AML-193 (cell line): ENCODE data around the gene RAP1GAP.

Experiments used
- DNase-seq, 2 experiments: peaks; one replicate each; lab custom pipeline; 2025; lab: John Stamatoyannopoulos, UW

Gene RAP1GAP

GRCh38 chr1:21608798-21609197 is 60.4 kb downstream of the RAP1GAP start:
- DNase-seq, result no peak

DNA sequence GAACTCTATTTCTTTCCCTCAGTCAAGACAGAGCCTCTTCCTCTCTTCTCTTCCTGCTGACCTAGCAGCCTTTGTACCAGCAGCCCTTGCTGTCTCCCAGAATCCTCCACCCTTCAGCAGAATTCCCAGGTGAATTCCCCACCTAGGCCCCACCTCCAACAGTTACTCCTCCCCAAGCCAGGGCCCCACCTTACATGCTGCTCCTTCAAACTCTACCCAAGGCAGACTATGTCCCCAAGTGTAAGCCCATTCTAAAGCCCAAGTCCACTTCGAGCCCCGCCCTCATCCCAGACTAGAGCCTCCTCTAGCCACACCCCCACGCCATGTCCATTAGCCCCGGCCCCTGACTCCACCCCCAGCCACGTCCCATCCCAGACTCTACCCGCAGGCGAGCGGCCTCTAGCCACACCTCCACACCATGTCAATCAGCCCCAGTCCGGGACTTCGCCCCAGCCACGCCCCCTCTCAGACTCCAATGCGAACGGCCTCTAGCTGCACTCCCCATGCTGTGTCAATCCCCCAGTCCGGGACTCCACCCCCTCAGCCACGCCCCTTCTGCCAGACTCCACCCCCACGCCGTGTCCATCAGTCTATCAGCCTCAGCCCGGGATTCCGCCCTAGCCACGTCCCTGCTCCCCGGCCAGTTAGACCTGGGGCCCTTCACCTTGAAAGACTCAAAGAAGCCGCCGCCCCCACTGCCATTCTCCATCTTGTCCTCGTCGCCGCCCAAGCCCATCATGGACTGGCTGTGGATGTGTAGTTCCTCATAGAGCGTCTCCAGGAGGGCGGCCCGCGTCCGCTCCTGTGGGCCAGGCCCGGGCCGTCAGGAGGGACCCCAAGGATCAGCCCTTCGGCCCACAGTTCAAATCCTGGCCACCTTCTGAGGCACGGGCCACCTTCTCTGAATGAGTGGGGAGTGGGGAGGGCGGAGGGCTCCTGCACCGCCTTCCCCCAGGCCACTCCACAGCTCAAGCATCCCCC is 61.3 kb downstream of the RAP1GAP start:
- no peak for DNase-seq

DNA sequence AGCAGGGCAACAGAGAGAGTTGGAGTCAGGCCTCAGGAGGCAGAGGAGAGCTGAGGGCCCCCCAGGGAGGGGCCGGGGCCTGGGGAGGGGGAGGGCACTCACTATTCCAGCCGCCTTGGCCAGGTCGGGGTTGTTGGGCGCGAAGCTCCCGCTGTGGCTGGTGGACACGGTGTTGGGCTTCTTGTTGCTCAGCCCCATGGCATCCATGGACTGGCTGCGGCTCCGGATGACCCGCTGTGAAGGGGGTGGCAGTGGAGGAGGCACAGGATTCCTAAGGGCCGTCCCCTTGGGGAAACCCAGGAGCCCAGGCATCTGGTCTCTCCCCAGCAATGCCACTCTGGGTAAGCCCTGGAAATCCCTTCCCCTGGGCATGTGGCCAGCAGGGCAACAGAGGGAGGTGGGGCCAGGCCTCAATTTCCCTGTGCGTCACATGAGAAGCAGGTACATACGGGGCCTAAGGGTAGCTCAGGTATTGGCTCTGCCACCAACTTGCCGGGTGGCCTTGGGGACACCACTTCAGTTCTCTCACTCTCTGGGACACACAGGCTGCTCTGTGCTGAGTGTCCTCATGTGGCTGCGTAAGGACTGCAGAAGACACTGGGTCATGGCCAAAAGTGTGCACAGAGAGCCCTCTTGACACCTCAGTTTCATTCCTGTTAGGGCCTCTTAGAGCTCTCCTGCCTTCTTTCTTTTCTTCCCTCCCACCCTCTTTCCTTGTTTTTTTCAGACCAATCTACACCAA is 63.0 kb downstream of the RAP1GAP start:
- no peak for DNase-seq

DNA sequence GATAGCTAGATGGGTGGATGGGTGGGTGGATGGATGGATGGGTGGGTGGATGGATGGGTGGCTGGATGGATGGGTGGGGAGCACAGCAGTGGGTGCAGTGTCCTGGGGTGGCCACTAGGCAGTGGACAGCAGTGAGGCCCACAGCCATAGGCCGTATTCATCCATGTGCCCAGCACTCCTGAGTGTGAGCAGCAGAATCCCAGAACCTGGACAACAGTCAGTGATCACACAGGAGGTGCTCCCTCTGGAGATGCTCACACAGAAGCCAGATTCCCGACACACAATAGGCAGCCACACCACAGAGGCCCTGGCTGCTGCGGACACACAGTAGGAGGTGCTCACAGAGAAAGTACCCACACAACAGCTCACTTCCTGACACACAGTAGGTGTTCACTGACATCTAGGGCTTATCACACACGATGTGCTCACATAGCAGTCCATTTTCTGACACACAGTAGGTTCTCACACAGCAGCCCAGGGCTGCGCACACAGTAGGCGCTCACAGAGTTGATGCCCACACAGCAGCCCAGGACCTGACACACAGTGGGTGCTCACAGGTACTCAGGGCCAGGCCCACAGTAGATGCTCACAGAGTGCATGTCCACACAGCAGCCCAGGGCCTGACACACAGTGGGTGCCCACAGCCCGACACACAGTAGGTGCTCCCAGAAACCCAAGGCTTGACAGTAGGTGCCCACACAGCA is 64.0 kb downstream of the RAP1GAP start:
- DNase-seq, result no peak

GRCh38 chr1:21604208-21604957 is 64.8 kb downstream of the RAP1GAP start:
- DNase-seq, result no peak

GRCh38 chr1:21603177-21604138 is 65.7 kb downstream of the RAP1GAP start:
- no peak for DNase-seq

DNA sequence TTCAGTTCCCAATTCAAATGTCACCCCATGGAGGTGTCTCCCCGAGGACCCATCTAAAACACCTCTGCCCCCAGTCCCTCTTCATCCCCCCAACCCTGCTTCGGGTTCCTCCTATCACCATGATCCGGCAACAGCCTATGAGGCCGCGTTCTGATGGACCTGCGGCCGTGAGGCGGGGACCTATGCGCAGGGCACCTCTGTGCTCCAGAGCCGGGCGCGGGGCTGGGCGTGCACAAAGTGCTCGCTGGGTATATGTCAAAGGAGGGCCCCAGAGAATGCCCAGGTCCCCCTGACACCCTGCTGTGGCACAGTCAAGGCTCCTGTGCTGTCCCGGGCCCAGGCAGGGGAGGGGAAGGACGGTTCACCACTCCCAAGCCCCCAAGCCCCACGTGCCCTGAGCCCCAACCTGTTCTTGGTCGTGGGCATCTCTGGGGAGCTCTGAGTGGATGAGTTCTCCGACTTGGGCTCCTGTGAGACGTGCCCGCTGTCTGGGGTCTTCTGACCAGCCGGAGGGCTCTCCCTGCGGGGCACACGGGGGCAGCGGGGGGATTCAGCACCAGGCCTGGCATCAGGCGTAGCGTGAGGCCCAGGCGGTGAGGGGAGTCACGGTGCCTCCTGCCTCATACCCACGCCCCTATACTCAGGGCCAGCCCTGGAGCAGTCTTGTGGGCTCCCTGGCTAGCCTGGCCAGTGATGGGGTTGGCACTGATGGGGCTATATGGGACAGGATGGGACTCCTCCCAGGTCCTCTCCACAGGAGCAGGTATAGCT is 67.7 kb downstream of the RAP1GAP start:
- DNase-seq, result no peak

DNA sequence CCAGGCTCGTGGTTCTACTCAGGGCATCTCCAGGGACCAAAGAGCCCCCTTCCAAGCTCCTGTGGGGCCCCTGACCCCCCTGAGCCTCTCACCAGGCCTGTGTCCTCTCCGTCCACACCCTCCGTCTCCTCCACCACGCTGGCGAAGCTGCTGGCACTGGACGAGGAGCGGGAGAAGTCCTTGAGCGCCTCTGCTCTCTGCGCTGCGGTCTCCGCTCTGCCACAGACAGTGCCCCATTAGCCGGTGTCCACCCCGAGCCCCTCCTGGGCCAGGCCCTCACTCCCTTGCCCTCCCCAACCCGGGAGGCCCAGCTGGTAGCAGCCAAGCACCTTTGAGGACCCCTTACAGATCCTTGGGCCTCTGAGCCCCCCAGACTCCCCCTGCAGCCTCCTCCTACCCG is 69.8 kb downstream of the RAP1GAP start:
- no peak for DNase-seq

- DNase-seq, result no peak
These were observed 70.3 kb downstream of the RAP1GAP start for GRCh38 chr1:21598904-21599303.

- DNase-seq, result no peak
These were observed 70.7 kb downstream of the RAP1GAP start for GRCh38 chr1:21598417-21598816.

DNA sequence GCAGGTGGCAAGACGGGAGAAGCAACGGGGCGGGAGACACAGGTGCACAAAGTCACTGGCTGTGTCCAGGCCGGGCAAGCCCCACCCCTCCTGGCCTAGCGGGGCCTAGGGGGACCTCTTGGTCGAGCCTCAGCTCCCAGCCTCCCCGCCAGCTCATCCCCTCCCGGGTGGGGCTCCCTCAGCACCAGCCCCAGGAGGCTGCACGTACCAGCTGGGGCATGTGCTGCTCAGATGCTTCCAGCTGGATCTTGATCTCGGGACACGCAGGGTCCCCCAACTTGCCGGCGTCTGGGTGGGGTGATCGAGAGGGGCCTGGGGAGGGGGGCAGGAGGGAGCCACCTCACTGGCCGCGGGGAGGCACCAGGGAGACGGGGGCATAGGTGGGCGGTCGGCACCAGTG is 71.4 kb downstream of the RAP1GAP start:
- no peak for DNase-seq

- DNase-seq, result no peak
These were observed 72.5 kb downstream of the RAP1GAP start for GRCh38 chr1:21596628-21597027.

GRCh38 chr1:21596174-21596573 is 73.0 kb downstream of the RAP1GAP start:
- DNase-seq, result no peak

DNA sequence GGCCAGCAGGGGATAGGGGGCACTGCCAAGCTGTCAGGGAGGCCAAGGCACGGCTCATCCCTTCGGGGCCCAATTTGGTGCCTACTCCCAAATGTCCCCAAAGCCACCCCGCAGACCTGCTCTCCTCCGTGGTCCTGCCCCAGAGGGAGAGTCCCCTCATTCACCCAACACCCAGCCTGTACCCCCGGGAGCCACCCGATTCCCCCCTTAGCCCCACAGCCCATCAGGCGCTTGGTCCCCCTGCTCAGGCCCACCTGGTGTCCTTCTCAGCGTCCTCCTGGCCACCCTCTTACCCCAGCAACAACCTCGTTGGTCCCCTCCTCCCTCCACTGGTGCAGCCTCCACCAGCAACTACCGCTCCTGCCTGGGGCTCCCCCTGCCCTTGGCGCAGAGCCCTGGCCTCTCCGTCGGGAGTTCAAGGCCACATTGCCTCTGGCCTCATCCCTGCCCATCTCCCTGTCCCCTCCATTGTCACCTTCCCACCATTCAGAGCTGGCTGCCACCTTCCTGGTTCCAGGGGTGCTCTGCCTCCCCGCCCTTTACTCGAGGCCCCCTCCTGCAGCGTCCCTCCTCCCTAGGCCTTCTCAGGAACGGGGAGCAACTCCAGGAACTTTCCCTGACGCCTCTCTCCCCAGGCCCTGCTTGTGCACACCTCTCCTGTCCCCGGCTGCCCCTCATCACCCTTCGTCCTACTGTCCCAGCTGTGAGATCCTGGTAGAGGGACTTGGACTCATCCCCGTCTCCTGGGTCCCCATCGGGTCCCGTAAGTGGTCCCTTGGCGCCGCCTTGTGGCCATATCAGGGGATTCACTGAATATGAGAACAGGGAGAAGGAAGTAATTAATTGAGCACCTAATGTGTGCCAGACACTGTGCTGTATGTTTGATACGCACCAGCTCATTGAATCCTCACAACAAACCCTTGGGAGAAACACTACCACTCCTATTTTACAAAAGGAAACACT is 73.9 kb downstream of the RAP1GAP start:
- DNase-seq, result peak in 1 of 2 experiments; percentile 19

DNA sequence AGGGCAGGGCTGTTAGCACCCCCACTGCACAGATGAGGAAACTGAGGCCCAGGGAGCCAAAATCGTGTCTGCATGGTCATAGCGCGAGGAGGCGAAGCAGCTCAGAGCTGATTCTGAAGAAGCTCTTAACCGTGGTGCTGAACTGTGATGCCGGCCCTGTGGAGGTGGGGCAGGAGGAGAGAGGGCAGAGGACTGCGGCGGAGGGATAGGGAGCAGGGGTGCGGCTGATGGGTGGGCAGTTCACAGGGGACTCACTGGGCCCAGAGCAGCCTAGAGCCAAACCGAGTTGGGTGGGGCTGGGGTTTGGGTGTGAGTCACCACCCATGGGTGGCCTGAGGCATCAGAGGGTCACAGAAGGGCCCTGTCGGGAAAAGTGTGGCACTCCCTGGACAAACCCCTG is 74.7 kb downstream of the RAP1GAP start:
- no peak for DNase-seq

DNA sequence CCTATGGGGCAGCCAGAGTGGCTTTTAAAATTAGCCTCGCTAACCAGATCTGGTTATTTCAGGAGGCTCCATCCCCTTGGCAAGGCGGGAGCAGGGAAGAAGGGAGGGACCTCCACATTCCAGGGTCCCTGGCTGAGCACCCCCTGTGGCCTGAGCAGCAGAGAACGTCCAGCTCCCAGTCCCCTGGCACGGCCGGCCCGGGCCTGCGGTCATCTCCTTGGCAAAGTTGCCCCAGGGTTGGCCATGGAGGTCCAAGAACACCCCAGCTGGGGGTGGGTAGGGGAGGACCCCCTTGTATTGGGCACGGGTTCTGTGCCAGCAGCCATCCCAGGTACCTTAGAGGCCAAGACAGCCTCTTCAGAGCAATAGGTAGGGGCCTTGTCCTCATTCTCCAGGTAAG is 75.9 kb downstream of the RAP1GAP start:
- DNase-seq, result no peak

GRCh38 chr1:21592086-21592865 is 76.9 kb downstream of the RAP1GAP start:
- DNase-seq, result no peak

GRCh38 chr1:21590934-21591333 is 78.2 kb downstream of the RAP1GAP start:
- DNase-seq, result no peak
